Endodermal cell (in vitro differentiated cells): ENCODE measurements around the gene TM4SF5. TPM values are rescaled to one million over a fixed set of nuclear protein-coding genes. Genes with fewer than 3 reads are reported as not detected.

Experiments used
- DNase-seq: peaks from one replicate; pipeline ENCODE4 v3.0.0-alpha.2; 2017
- H3K27ac ChIP-seq: 2 replicates; pipeline ENCODE4 v1.5.1; 2013; ENCODE audit warnings: mild to moderate bottlenecking, low read depth, low read length, moderate library complexity
- H3K27me3 ChIP-seq: 2 replicates; pipeline ENCODE4 v1.6.1; 2013; ENCODE audit warnings: mild to moderate bottlenecking, low read length, moderate library complexity; ENCODE audit not compliant: insufficient read depth, control insufficient read depth, poor library complexity, severe bottlenecking
- H3K36me3 ChIP-seq: 2 replicates; pipeline ENCODE4 v1.7.0; 2013; ENCODE audit warnings: mild to moderate bottlenecking, low read length, moderate library complexity; ENCODE audit not compliant: control insufficient read depth, insufficient read depth
- H3K4me1 ChIP-seq: one replicate; pipeline ENCODE4 v1.7.0; 2013; ENCODE audit warnings: low read length; ENCODE audit not compliant: control insufficient read depth, insufficient read depth
- H3K4me3 ChIP-seq: 2 replicates; pipeline ENCODE4 v1.5.1; 2013; ENCODE audit warnings: mild to moderate bottlenecking, low read length, moderate library complexity
- H3K9ac ChIP-seq: 2 replicates; pipeline ENCODE4 v1.6.1; 2013; ENCODE audit warnings: mild to moderate bottlenecking, low read length, moderate library complexity; ENCODE audit not compliant: poor library complexity, severe bottlenecking; ENCODE audit errors: extremely low read depth
- H3K9me3 ChIP-seq: 2 replicates; pipeline ENCODE4 v1.6.1; 2013; ENCODE audit warnings: mild to moderate bottlenecking, low read length, moderate library complexity; ENCODE audit not compliant: control insufficient read depth
- H3K27ac Mint-ChIP-seq: 2 replicates; pipeline ENCODE4 v1.8.0; 2020; ENCODE audit warnings: mixed read lengths
- H3K27me3 Mint-ChIP-seq: 2 replicates; pipeline ENCODE4 v1.8.0; 2021; ENCODE audit warnings: mild to moderate bottlenecking, mixed read lengths; ENCODE audit not compliant: insufficient read depth
- H3K36me3 Mint-ChIP-seq: 2 replicates; pipeline ENCODE4 v1.8.0; 2020; ENCODE audit warnings: low read depth, mixed read lengths
- H3K4me1 Mint-ChIP-seq: 2 replicates; pipeline ENCODE4 v1.8.0; 2020; ENCODE audit warnings: mixed read lengths
- H3K4me3 Mint-ChIP-seq: 2 replicates; pipeline ENCODE4 v1.8.0; 2020; ENCODE audit warnings: mild to moderate bottlenecking, moderate library complexity, mixed read lengths
- H3K9me3 Mint-ChIP-seq: 2 replicates; pipeline ENCODE4 v1.8.0; 2020; ENCODE audit warnings: mild to moderate bottlenecking, mixed read lengths
- WGBS, 2 experiments: methylation state at CpG; one replicate each; pipeline versions ENCODE4 v1.1.5 to v1.1.7; 2013; ENCODE audit warnings: missing lambda C conversion rate in 2 of 2, mixed read lengths in 1 of 2; ENCODE audit not compliant: insufficient coverage in 1 of 2, insufficient read length in 1 of 2; 5-methylcytosine and 5-hydroxymethylcytosine counted together
- total RNA-seq, 2 donors: library from RNA; stranded (reverse); fragmentation: NEBNext Ultra II Directional in 1 of 2; extraction: Animal tissue kit (Norgen Biotek cat#: 25700) in 1 of 2; gene quantifications; 2 replicates in 1 of 2; 3 replicates in 1 of 2; pipeline ENCODE4 v1.2.1, GENCODE V29; 2021
- TF ChIP-seq, protein P1 (sequence below): fragments of 200-600 bp; sonication (generic); conservative IDR thresholded peaks from 2 replicates; pipeline ENCODE4 v1.5.0; 2021; ENCODE audit warnings: antibody characterized with exemption, mild to moderate bottlenecking

TM4SF5 gene
- total RNA-seq, 2 donors from 2014 or later = not detected

DNA sequence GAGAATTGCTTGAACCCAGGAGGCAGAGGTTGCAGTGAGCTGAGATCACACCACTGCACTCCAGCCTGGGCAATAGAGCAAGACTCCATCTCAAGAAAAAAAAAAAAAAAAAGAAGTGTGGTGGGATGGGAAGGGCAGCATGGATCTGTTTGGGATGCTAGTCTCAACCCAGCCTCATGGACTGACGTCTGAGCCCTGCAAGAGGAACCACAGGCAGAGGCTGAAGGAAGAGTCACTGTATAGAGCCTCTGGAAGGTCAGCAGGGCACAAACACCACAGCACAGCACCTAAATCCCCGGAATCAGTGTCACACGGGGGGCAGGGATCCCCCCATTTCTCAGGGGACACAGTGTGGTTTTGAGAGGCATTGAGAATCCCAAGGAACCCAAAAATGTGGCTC lies 21.1 kb upstream of the TM4SF5 start:
- Histone ChIP-seq H3K36me3 (no peaks in the 10 kb centered on the region), H3K27ac (no peak overlapping the region), H3K9me3 (no peaks in the 10 kb centered on the region), H3K27me3 (peaks cover 13% of the 10 kb centered on the region), H3K4me3 (no peak overlapping the region), H3K9ac (no peak overlapping the region), H3K4me1 (no peaks in the 10 kb centered on the region)
- H3K36me3 Mint-ChIP-seq = no peaks in the 10 kb centered on the region
- H3K9me3 Mint-ChIP-seq = no peaks in the 10 kb centered on the region
- TF ChIP-seq, protein P1, sequence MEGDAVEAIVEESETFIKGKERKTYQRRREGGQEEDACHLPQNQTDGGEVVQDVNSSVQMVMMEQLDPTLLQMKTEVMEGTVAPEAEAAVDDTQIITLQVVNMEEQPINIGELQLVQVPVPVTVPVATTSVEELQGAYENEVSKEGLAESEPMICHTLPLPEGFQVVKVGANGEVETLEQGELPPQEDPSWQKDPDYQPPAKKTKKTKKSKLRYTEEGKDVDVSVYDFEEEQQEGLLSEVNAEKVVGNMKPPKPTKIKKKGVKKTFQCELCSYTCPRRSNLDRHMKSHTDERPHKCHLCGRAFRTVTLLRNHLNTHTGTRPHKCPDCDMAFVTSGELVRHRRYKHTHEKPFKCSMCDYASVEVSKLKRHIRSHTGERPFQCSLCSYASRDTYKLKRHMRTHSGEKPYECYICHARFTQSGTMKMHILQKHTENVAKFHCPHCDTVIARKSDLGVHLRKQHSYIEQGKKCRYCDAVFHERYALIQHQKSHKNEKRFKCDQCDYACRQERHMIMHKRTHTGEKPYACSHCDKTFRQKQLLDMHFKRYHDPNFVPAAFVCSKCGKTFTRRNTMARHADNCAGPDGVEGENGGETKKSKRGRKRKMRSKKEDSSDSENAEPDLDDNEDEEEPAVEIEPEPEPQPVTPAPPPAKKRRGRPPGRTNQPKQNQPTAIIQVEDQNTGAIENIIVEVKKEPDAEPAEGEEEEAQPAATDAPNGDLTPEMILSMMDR = no peak
- DNase-seq = no peak
- no peaks in the 10 kb centered on the region for H3K4me1 Mint-ChIP-seq
- 53 to 56% methylated on average over 3 of the region's 3 CpGs for WGBS, 2 experiments
- peaks cover 25% of the 10 kb centered on the region for H3K27me3 Mint-ChIP-seq
- H3K27ac Mint-ChIP-seq = no peak overlapping the region
- no peak overlapping the region for H3K4me3 Mint-ChIP-seq

DNA sequence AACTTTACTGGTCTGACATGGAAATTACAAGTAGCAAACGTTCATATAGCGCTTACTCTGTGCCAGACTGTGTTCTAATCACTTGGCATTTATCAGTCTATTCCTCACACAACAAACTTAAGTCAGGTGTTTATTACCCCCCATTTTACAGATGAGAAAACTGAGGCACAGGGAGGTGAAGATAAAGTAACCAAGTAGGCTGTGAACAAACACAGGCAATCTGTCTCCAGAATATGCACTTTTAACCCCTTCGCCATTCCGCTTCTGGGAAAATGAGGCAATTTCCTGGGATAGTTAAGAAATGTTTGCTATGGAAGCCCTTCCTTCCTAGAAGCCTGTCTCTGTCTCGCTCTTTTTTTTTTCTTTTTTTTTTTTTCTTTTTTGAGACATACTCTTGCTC lies 19.8 kb upstream of the TM4SF5 start:
- Mint-ChIP-seq H3K27me3 (peaks cover 23% of the 10 kb centered on the region), H3K27ac (no peak overlapping the region), H3K4me1 (no peaks in the 10 kb centered on the region), H3K4me3 (no peak overlapping the region), H3K9me3 (no peaks in the 10 kb centered on the region), H3K36me3 (no peaks in the 10 kb centered on the region)
- Histone ChIP-seq H3K9me3 (no peaks in the 10 kb centered on the region), H3K27me3 (peaks cover 4% of the 10 kb centered on the region), H3K27ac (no peak overlapping the region), H3K4me3 (no peak overlapping the region), H3K9ac (no peak overlapping the region), H3K36me3 (no peaks in the 10 kb centered on the region), H3K4me1 (no peaks in the 10 kb centered on the region)
- 87 to 91% methylated on average over 5 of the region's 5 CpGs for WGBS, 2 experiments
- TF ChIP-seq, protein P1 = no peak
- no peak for DNase-seq

DNA sequence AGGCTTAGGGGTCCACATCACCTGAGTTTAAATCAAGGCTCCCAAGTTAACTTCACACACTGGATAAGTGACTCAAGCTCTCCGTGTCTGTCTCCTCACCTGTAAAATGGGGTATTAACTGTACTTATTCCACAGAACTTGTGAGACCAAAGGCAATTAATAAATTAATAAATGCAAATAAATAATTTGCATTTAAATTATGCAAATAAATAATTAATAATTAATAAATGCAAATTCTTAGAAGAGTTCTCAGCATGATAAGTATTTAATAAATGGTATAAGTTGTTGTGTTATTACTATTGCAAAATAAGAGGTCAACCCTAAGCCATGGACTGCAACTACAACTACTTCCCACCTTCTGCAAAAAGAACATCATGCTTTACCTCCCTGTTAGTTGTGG lies 18.3 kb upstream of the TM4SF5 start:
- Histone ChIP-seq H3K9ac (no peak overlapping the region), H3K27ac (no peak overlapping the region), H3K4me3 (no peak overlapping the region), H3K27me3 (peaks cover 4% of the 10 kb centered on the region), H3K4me1 (no peaks in the 10 kb centered on the region), H3K9me3 (no peaks in the 10 kb centered on the region), H3K36me3 (no peaks in the 10 kb centered on the region)
- Mint-ChIP-seq H3K36me3 (no peaks in the 10 kb centered on the region), H3K9me3 (no peaks in the 10 kb centered on the region), H3K4me3 (no peak overlapping the region), H3K27ac (no peak overlapping the region), H3K27me3 (peaks cover 19% of the 10 kb centered on the region), H3K4me1 (no peaks in the 10 kb centered on the region)
- WGBS, 2 experiments = 100% methylated on average over 1 of the region's 1 CpG; no CpG with 5 or more reads in 1 of the 2 experiments
- TF ChIP-seq, protein P1 = no peak
- DNase-seq = no peak
